Measurements from ENCODE around the gene DEGS2. TPM values are rescaled to one million over a fixed set of nuclear protein-coding genes. Genes with fewer than 3 reads are reported as not detected.

Gene DEGS2
- total RNA-seq, 4 donors from 2014 or later = 0.88 to 26.6 (median 1.5) TPM

DNA sequence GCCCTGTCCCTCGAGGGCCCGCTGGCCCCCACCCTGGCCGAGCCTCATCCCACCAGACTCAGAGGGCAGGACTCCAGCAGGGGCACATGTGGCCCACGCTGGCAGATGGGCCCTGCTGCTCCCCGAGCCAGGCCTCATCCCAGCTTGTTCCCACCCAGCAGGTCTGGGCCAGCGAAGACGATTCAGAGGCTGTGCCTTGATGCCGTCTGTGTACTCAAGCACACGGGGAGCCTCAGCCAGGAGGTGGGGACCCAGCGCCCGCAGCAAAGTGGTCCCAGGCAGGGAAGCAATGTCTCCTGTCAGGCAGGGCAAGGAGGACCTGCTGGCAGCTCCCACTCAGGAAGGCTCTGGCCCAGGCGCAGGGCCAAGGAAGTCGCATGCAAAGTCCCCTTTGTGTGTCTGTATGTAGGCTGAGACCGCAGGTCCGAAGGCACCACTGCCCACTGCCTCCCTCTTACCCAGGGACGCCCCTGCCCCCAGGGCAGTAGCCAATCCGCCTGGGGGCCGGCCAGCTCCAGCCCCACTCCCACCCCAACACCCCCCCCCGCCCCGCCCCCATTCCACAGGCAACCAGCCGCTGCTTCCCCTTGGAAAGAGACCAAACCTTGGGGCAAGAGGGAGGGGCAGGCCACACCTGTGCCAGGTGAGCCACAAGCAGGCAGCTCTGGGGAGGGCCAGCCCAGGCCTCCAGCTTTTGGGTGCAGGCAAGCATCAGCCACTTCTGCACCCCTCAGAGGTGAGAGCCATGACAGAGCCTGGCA lies 9.4 kb downstream of the DEGS2 start:
- no peaks in the 10 kb centered on the region for H3K27me3 ChIP-seq
- TF ChIP-seq POLR2A (IDR thresholded peaks at IDR 0.05) = no peak
- TF ChIP-seq, protein P1, sequence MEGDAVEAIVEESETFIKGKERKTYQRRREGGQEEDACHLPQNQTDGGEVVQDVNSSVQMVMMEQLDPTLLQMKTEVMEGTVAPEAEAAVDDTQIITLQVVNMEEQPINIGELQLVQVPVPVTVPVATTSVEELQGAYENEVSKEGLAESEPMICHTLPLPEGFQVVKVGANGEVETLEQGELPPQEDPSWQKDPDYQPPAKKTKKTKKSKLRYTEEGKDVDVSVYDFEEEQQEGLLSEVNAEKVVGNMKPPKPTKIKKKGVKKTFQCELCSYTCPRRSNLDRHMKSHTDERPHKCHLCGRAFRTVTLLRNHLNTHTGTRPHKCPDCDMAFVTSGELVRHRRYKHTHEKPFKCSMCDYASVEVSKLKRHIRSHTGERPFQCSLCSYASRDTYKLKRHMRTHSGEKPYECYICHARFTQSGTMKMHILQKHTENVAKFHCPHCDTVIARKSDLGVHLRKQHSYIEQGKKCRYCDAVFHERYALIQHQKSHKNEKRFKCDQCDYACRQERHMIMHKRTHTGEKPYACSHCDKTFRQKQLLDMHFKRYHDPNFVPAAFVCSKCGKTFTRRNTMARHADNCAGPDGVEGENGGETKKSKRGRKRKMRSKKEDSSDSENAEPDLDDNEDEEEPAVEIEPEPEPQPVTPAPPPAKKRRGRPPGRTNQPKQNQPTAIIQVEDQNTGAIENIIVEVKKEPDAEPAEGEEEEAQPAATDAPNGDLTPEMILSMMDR (IDR thresholded peaks at IDR 0.05) = no peak
- no peaks in the 10 kb centered on the region for H3K9me3 ChIP-seq
- no peak overlapping the region for H3K4me3 ChIP-seq
- intact Hi-C loops (cut with DNase I; ENCODE audit: low total_unique reads) = no loop called here
- no peak for DNase-seq
- no peaks in the 10 kb centered on the region for H3K4me1 ChIP-seq
- no peaks in the 10 kb centered on the region for H3K36me3 ChIP-seq
- no peak overlapping the region for H3K27ac ChIP-seq

DNA sequence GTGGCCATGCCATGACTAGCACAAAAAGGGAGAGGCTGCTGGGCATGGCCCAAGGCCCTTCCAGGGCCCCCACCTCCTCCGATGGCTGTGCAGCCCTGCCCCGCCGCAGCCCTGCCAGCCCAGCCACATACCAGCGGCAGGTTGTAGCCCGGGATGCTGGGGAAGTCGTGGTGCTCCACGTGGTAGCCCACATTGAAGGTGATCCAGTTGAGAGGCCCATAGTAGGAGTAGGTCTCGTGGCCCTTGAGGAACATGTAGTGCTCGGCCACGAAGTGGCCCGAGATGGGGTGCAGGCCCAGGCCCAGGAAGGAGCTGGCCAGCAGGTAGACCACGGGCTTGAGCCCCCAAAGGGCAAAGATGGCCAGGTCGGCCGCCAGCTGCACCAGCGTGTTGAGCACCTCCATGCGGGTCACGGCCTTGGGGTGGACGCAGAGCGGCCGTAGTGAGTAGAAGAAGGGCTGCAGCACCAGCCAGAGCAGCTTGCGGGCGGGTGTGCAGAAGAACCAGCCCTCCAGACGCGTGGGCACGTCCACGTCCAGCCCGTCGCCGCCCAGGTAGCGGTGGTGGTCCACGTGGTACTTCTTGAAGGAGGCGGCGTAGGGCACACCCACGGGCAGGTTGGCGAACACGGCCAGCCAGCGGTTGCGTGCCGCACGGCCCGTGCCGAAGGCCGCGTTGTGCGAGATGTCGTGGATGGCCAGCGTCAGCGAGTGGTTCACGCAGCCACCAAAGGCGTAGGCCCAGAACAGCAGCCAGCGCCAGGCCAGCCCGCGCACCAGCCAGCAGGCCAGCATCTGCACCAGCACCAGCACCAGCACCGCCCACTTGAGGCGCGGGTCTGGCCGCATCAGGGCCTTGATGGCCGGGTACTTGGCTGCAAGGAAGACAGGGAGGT lies 10.4 kb downstream of the DEGS2 start:
- no peak for DNase-seq
- Histone ChIP-seq H3K9me3 (no peaks in the 10 kb centered on the region), H3K27ac (no peak overlapping the region), H3K4me3 (no peak overlapping the region), H3K4me1 (no peaks in the 10 kb centered on the region), H3K27me3 (no peaks in the 10 kb centered on the region), H3K36me3 (no peaks in the 10 kb centered on the region)
- no peak for TF ChIP-seq POLR2A (IDR thresholded peaks at IDR 0.05)
- TF ChIP-seq, protein P1 (IDR thresholded peaks at IDR 0.05) = no peak
- intact Hi-C loops (cut with DNase I; ENCODE audit: low total_unique reads) = no loop called here

- TF ChIP-seq, protein P1 (IDR thresholded peaks at IDR 0.05) = no peak
- no peak for TF ChIP-seq POLR2A (IDR thresholded peaks at IDR 0.05)
- intact Hi-C loops (cut with DNase I; ENCODE audit: low total_unique reads) = no loop called here
- Histone ChIP-seq H3K4me1 (no peaks in the 10 kb centered on the region), H3K9me3 (no peaks in the 10 kb centered on the region), H3K36me3 (no peaks in the 10 kb centered on the region), H3K27me3 (no peaks in the 10 kb centered on the region), H3K4me3 (no peak overlapping the region), H3K27ac (no peak overlapping the region)
- no peak for DNase-seq
Measured at GRCh38 chr14:100147691-100148464, 11.6 kb downstream of the DEGS2 start.

- no peak for DNase-seq
- intact Hi-C loops (cut with DNase I; ENCODE audit: low total_unique reads) = no loop called here
Measured at GRCh38 chr14:100147181-100147631, 12.2 kb downstream of the DEGS2 start.

More at GRCh38 chr14:100147181-100147631, 12.2 kb downstream of the DEGS2 start:
- Histone ChIP-seq H3K36me3 (no peaks in the 10 kb centered on the region), H3K9me3 (no peaks in the 10 kb centered on the region), H3K27ac (no peak overlapping the region), H3K27me3 (no peaks in the 10 kb centered on the region), H3K4me3 (no peak overlapping the region), H3K4me1 (no peaks in the 10 kb centered on the region)
- TF ChIP-seq POLR2A (IDR thresholded peaks at IDR 0.05) = no peak
- TF ChIP-seq, protein P1 (IDR thresholded peaks at IDR 0.05) = no peak
